PC-3 (cell line): ENCODE results near the gene SORD.

Experiments used
- EZH2phosphoT487 ChIP-seq: fragments of 300-600 bp; sonication (generic); IDR thresholded peaks from 2 replicates; pipeline ENCODE4 v1.6.1; 2018; ENCODE audit warnings: mild to moderate bottlenecking, antibody characterized with exemption, low read length, borderline replicate concordance
- TF ChIP-seq, protein P1 (sequence below): fragments of 300-600 bp; sonication (generic); conservative IDR thresholded peaks from 2 replicates; pipeline ENCODE4 v1.5.1; 2017; ENCODE audit warnings: antibody characterized with exemption, low read depth, mild to moderate bottlenecking, low read length

DNA sequence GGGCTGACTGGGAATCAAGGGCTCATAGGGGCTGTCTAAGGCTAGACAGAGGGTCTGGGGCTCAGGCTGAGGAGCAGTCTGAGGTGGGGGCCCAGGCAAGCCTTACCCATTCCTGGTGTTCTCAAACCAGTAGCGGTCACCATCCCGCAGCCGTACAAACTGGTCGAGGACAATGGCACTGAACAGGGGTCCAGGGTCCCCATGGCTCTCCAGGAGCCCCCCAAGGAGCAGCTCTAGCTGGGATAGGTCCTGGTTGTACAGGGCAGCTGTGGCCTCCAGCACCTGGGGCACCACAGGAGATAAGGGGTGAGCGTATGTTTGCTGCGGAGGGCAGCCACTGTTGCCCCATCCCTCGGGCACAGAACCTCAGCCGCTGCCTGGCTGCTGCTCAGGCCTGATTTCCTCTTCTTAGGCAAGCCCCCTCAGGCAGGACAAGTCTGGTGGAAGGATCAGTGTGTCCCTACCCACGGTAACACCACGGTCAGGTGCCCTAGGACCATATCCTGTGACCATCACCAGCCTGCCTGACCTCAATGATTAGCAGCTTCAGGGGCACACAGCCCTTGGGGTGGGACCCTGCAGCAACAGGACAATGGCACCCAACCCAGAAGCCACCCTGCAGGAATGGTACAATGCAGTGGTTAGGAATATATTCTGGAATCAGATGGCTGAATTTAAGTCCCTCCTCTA, 85.1 kb downstream of the SORD start:
- TF ChIP-seq, protein P1, sequence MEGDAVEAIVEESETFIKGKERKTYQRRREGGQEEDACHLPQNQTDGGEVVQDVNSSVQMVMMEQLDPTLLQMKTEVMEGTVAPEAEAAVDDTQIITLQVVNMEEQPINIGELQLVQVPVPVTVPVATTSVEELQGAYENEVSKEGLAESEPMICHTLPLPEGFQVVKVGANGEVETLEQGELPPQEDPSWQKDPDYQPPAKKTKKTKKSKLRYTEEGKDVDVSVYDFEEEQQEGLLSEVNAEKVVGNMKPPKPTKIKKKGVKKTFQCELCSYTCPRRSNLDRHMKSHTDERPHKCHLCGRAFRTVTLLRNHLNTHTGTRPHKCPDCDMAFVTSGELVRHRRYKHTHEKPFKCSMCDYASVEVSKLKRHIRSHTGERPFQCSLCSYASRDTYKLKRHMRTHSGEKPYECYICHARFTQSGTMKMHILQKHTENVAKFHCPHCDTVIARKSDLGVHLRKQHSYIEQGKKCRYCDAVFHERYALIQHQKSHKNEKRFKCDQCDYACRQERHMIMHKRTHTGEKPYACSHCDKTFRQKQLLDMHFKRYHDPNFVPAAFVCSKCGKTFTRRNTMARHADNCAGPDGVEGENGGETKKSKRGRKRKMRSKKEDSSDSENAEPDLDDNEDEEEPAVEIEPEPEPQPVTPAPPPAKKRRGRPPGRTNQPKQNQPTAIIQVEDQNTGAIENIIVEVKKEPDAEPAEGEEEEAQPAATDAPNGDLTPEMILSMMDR = no peak
- TF ChIP-seq EZH2phosphoT487 = no peak
